T-helper 1 cell treated with Interleukin-12 subunit alpha and Interleukin-12 subunit beta and Interleukin-4 antibody, amounts not matched to agents 30 ng/mL and 1 ng/mL, for 36 hours (primary cell): ENCODE measurements around the gene SCP2D1. TPM values are rescaled to one million over a fixed set of nuclear protein-coding genes. Genes with fewer than 3 reads are reported as not detected.

ENCODE experiments used
- intact Hi-C: fragments of 100-400 bp; cut with micrococcal nuclease; formaldehyde crosslinking; loops from one replicate; pipeline ENCODE4 v1.15.1; 2024
- total RNA-seq: library from RNA; stranded (reverse); gene quantifications from 2 replicates; pipeline ENCODE4 v1.2.3, GENCODE V29; 2022

SCP2D1 gene
- total RNA-seq, 1 donor from 2014 or later: not detected

- intact Hi-C loops: no loop called here
Measured at GRCh38 chr20:18811186-18811585, 2.4 kb upstream of the SCP2D1 start.

GRCh38 chr20:18811904-18812303 lies 1.7 kb upstream of the SCP2D1 start:
- intact Hi-C loops: no loop called here

- intact Hi-C loops: no loop called here
Measured at GRCh38 chr20:18815194-18815942, 1.8 kb downstream of the SCP2D1 start.

GRCh38 chr20:18822832-18823231 lies 9.2 kb downstream of the SCP2D1 start:
- intact Hi-C loops: no loop called here

- intact Hi-C loops: no loop called here
Measured at GRCh38 chr20:18831830-18832499, 18.4 kb downstream of the SCP2D1 start.

- intact Hi-C loops: no loop called here
Measured at GRCh38 chr20:18832546-18833200, 19.1 kb downstream of the SCP2D1 start.

- intact Hi-C loops: no loop called here
Measured at GRCh38 chr20:18835466-18836256, 22.1 kb downstream of the SCP2D1 start.

- intact Hi-C loops: no loop called here
Measured at GRCh38 chr20:18837718-18838117, 24.1 kb downstream of the SCP2D1 start.

GRCh38 chr20:18839507-18840247 lies 26.1 kb downstream of the SCP2D1 start:
- intact Hi-C loops: no loop called here

GRCh38 chr20:18840248-18840645 lies 26.7 kb downstream of the SCP2D1 start:
- intact Hi-C loops: no loop called here

- intact Hi-C loops: no loop called here
Measured at GRCh38 chr20:18845017-18845416, 31.4 kb downstream of the SCP2D1 start.

GRCh38 chr20:18847226-18847755 lies 33.7 kb downstream of the SCP2D1 start:
- intact Hi-C loops: no loop called here

GRCh38 chr20:18849131-18849530 lies 35.5 kb downstream of the SCP2D1 start:
- intact Hi-C loops: no loop called here

GRCh38 chr20:18851629-18852028 lies 38.0 kb downstream of the SCP2D1 start:
- intact Hi-C loops: no loop called here

GRCh38 chr20:18852318-18852717 lies 38.7 kb downstream of the SCP2D1 start:
- intact Hi-C loops: no loop called here

- intact Hi-C loops: no loop called here
Measured at GRCh38 chr20:18853216-18853615, 39.6 kb downstream of the SCP2D1 start.

- intact Hi-C loops: no loop called here
Measured at GRCh38 chr20:18853946-18854646, 40.5 kb downstream of the SCP2D1 start.

- intact Hi-C loops: no loop called here
Measured at GRCh38 chr20:18855882-18856281, 42.3 kb downstream of the SCP2D1 start.

GRCh38 chr20:18856873-18857272 lies 43.3 kb downstream of the SCP2D1 start:
- intact Hi-C loops: no loop called here

GRCh38 chr20:18857640-18858039 lies 44.1 kb downstream of the SCP2D1 start:
- intact Hi-C loops: no loop called here
